H9 (cell line): ENCODE results near the gene LAMB4. TPM values are rescaled to one million over a fixed set of nuclear protein-coding genes. Genes with fewer than 3 reads are reported as not detected.

Experiments used
- DNase-seq: peaks from one replicate; pipeline ENCODE4 v3.0.0-alpha.2; 2017
- H2AFZ ChIP-seq: one replicate; pipeline ENCODE4 v1.6.1; 2013; ENCODE audit warnings: mild to moderate bottlenecking, low read length, control low read depth, moderate library complexity
- H2AK5ac ChIP-seq: 2 replicates; pipeline ENCODE4 v1.6.1; 2013; ENCODE audit warnings: low read length, control low read depth, mixed read lengths; ENCODE audit not compliant: insufficient read length
- H2BK120ac ChIP-seq: one replicate; pipeline ENCODE4 v1.6.1; 2013; ENCODE audit warnings: low read depth, mild to moderate bottlenecking, low read length, control low read depth, inconsistent platforms; ENCODE audit not compliant: poor library complexity, severe bottlenecking
- H2BK12ac ChIP-seq: 2 replicates; pipeline ENCODE4 v1.6.1; 2013; ENCODE audit warnings: low read length, control low read depth, mixed read lengths, low read depth; ENCODE audit not compliant: insufficient read length
- H2BK15ac ChIP-seq: 2 replicates; pipeline ENCODE4 v1.6.1; 2013; ENCODE audit warnings: low read depth, low read length, control low read depth
- H2BK20ac ChIP-seq: one replicate; pipeline ENCODE4 v1.6.1; 2013; ENCODE audit warnings: low read depth, mild to moderate bottlenecking, low read length, control low read depth, inconsistent platforms; ENCODE audit not compliant: poor library complexity, severe bottlenecking
- H2BK5ac ChIP-seq: 2 replicates; pipeline ENCODE4 v1.6.1; 2013; ENCODE audit warnings: low read length, control low read depth, mixed read lengths; ENCODE audit not compliant: insufficient read length
- H3K14ac ChIP-seq: 2 replicates; pipeline ENCODE4 v1.6.1; 2013; ENCODE audit warnings: low read length, control low read depth; ENCODE audit not compliant: insufficient read depth
- H3K18ac ChIP-seq: 2 replicates; pipeline ENCODE4 v1.6.1; 2013; ENCODE audit warnings: low read depth, mild to moderate bottlenecking, mixed read lengths, low read length, control low read depth; ENCODE audit not compliant: insufficient read length
- H3K23ac ChIP-seq: 2 replicates; pipeline ENCODE4 v1.6.1; 2013; ENCODE audit warnings: low read length, control low read depth, mixed read lengths, low read depth; ENCODE audit not compliant: insufficient read length
- H3K23me2 ChIP-seq: 2 replicates; pipeline ENCODE4 v1.6.1; 2013; ENCODE audit warnings: low read depth, mild to moderate bottlenecking, mixed read lengths, low read length, control low read depth; ENCODE audit not compliant: insufficient read length, poor library complexity, severe bottlenecking
- H3K27ac ChIP-seq: 2 replicates; pipeline ENCODE4 v1.5.1; 2013; ENCODE audit warnings: low read length, control low read depth, mixed read lengths, low read depth; ENCODE audit not compliant: insufficient read length
- H3K27me3 ChIP-seq: 2 replicates; pipeline ENCODE4 v1.6.1; 2013; ENCODE audit warnings: low read length, control low read depth, inconsistent platforms; ENCODE audit not compliant: insufficient read depth
- H3K4ac ChIP-seq: 2 replicates; pipeline ENCODE4 v1.6.1; 2013; ENCODE audit warnings: low read depth, mild to moderate bottlenecking, control low read depth, inconsistent platforms, low read length, moderate library complexity
- H3K4me1 ChIP-seq: 2 replicates; pipeline ENCODE4 v1.6.1; 2013; ENCODE audit warnings: low read length, control low read depth, inconsistent platforms; ENCODE audit not compliant: insufficient read depth
- H3K4me2 ChIP-seq: 2 replicates; pipeline ENCODE4 v1.6.1; 2013; ENCODE audit warnings: low read length, control low read depth, mixed read lengths; ENCODE audit not compliant: insufficient read length, insufficient read depth
- H3K56ac ChIP-seq: 2 replicates; pipeline ENCODE4 v1.6.1; 2013; ENCODE audit warnings: low read depth, mild to moderate bottlenecking, mixed read lengths, low read length, control low read depth; ENCODE audit not compliant: insufficient read length
- H3K79me1 ChIP-seq: 2 replicates; pipeline ENCODE4 v1.6.1; 2013; ENCODE audit warnings: low read depth, mild to moderate bottlenecking, moderate library complexity, low read length, control low read depth, inconsistent platforms; ENCODE audit not compliant: insufficient read depth, poor library complexity, severe bottlenecking
- H3K79me2 ChIP-seq: 2 replicates; pipeline ENCODE4 v1.6.1; 2013; ENCODE audit warnings: low read length, control low read depth, inconsistent platforms; ENCODE audit not compliant: insufficient read depth
- H3K9ac ChIP-seq: 2 replicates; pipeline ENCODE4 v1.6.1; 2013; ENCODE audit warnings: low read length, control low read depth, mixed read lengths; ENCODE audit not compliant: insufficient read length; ENCODE audit errors: extremely low read depth
- H3K9me3 ChIP-seq: one replicate; pipeline ENCODE4 v1.6.1; 2013; ENCODE audit warnings: low read depth, low read length, inconsistent platforms; ENCODE audit not compliant: control insufficient read depth
- H3T11ph ChIP-seq: one replicate; pipeline ENCODE4 v1.6.1; 2013; ENCODE audit warnings: mild to moderate bottlenecking, low read length, control low read depth, inconsistent platforms
- H4K20me1 ChIP-seq: one replicate; pipeline ENCODE4 v1.6.1; 2013; ENCODE audit not compliant: control insufficient read depth, insufficient read length, insufficient read depth
- H4K5ac ChIP-seq: 2 replicates; pipeline ENCODE4 v1.6.1; 2013; ENCODE audit warnings: low read depth, mild to moderate bottlenecking, mixed read lengths, low read length, control low read depth; ENCODE audit not compliant: insufficient read length
- H4K8ac ChIP-seq: replicated peaks from 2 replicates; pipeline ENCODE4 v1.6.1; 2013; ENCODE audit warnings: low read length, control low read depth, mixed read lengths, low read depth; ENCODE audit not compliant: insufficient read length
- H4K91ac ChIP-seq: 2 replicates; pipeline ENCODE4 v1.6.1; 2013; ENCODE audit warnings: low read depth, mild to moderate bottlenecking, moderate library complexity, mixed read lengths, low read length, control low read depth; ENCODE audit not compliant: insufficient read length
- H3K27ac Mint-ChIP-seq, 3 experiments: 2 replicates in 2 of 3; 3 replicates in 1 of 3; pipeline ENCODE4 v1.8.0; 2020 to 2021; ENCODE audit warnings: mixed read lengths in 3 of 3, mild to moderate bottlenecking in 1 of 3, moderate library complexity in 1 of 3
- H3K27me3 Mint-ChIP-seq: 2 replicates; pipeline ENCODE4 v1.8.0; 2021; ENCODE audit warnings: low read depth, mild to moderate bottlenecking, moderate library complexity, mixed read lengths
- H3K36me3 Mint-ChIP-seq, 3 experiments: 2 replicates in 2 of 3; 3 replicates in 1 of 3; pipeline ENCODE4 v1.8.0; 2020 to 2021; ENCODE audit warnings: low read depth in 3 of 3, mixed read lengths in 3 of 3; ENCODE audit not compliant: insufficient read depth in 1 of 3
- H3K4me1 Mint-ChIP-seq, 2 experiments: 2 replicates each; pipeline ENCODE4 v1.8.0; 2020; ENCODE audit warnings: mixed read lengths in 2 of 2
- H3K4me3 Mint-ChIP-seq, 2 experiments: 2 replicates in 1 of 2; 3 replicates in 1 of 2; pipeline ENCODE4 v1.8.0; 2020 to 2021; ENCODE audit warnings: mild to moderate bottlenecking in 2 of 2, mixed read lengths in 2 of 2, moderate library complexity in 1 of 2
- H3K9me3 Mint-ChIP-seq, 2 experiments: 2 replicates in 1 of 2; 3 replicates in 1 of 2; pipeline ENCODE4 v1.8.0; 2020; ENCODE audit warnings: mild to moderate bottlenecking in 2 of 2, mixed read lengths in 2 of 2, moderate library complexity in 1 of 2
- WGBS: extraction: QIAGEN DNeasy Blood & Tissue Kit; methylation state at CpG from one replicate; pipeline ENCODE4 v1.1.7; 2013; ENCODE audit warnings: missing lambda C conversion rate, low lambda C conversion rate, mixed read lengths; ENCODE audit not compliant: insufficient read length; ENCODE audit errors: extremely low coverage; 5-methylcytosine and 5-hydroxymethylcytosine counted together
- total RNA-seq: library from RNA; stranded (reverse); gene quantifications from 2 replicates; pipeline ENCODE4 v1.2.1, GENCODE V29; 2021
- TF ChIP-seq, protein P1 (sequence below): fragments of 200-600 bp; sonication (generic); conservative IDR thresholded peaks from 3 replicates; pipeline ENCODE4 v1.8.0; 2021; ENCODE audit warnings: antibody characterized with exemption, mild to moderate bottlenecking

Gene LAMB4
- total RNA-seq, 1 experiment from 2014 or later: not detected

DNA sequence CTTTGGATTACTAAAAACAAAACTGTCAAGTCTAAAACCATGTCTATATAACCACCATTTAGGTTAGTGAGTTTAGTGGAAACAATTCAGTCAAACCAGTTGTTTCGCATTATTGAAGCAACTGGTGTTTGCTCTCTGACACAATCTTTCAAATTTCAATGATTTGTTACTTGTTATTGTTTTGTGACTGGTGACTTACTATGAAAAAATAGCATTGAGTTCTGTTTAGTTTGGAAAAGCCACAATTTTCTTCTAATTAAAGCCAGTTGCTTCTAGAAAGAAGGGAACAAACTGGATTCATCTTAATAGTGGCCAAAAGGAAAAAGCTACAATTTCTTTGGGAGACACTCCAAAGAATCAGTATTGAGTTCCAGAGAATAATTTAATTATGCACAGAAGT, 30.4 kb downstream of the LAMB4 start:
- no peak overlapping the region; a peak in 1 of 7 replicates for H3K27ac Mint-ChIP-seq
- no peak overlapping the region for H2BK12ac ChIP-seq
- H4K5ac ChIP-seq: no peak overlapping the region

More for the DNA sequence above, 30.4 kb downstream of the LAMB4 start:
- Mint-ChIP-seq H3K4me3 (no peak overlapping the region), H3K27me3 (no peaks in the 10 kb centered on the region; the same call in 1 of the 2 replicates), H3K4me1 (peaks cover 3 to 10% of the 10 kb centered on the region in 2 experiments), H3K36me3 (no peaks in the 10 kb centered on the region), H3K9me3 (no peaks in the 10 kb centered on the region)
- H2BK20ac ChIP-seq: no peak overlapping the region
- H3K9me3 ChIP-seq: no peaks in the 10 kb centered on the region
- H3K79me1 ChIP-seq: no peaks in the 10 kb centered on the region
- H3K23me2 ChIP-seq: no peaks in the 10 kb centered on the region
- H3K9ac ChIP-seq: no peak overlapping the region
- WGBS: no CpG with 5 or more reads among the region's 1 CpG
- H3K14ac ChIP-seq: no peak overlapping the region
- H3K56ac ChIP-seq: no peak overlapping the region
- H3K79me2 ChIP-seq: no peaks in the 10 kb centered on the region
- no peaks in the 10 kb centered on the region for H3K4me1 ChIP-seq
- H4K91ac ChIP-seq: no peak overlapping the region
- no peak for DNase-seq
- H3K4ac ChIP-seq: no peak overlapping the region
- H2AFZ ChIP-seq: no peak overlapping the region
- no peak overlapping the region for H2AK5ac ChIP-seq
- H3K4me2 ChIP-seq: no peak overlapping the region
- no peak overlapping the region for H3K27ac ChIP-seq
- no peak overlapping the region for H2BK5ac ChIP-seq
- TF ChIP-seq, protein P1, sequence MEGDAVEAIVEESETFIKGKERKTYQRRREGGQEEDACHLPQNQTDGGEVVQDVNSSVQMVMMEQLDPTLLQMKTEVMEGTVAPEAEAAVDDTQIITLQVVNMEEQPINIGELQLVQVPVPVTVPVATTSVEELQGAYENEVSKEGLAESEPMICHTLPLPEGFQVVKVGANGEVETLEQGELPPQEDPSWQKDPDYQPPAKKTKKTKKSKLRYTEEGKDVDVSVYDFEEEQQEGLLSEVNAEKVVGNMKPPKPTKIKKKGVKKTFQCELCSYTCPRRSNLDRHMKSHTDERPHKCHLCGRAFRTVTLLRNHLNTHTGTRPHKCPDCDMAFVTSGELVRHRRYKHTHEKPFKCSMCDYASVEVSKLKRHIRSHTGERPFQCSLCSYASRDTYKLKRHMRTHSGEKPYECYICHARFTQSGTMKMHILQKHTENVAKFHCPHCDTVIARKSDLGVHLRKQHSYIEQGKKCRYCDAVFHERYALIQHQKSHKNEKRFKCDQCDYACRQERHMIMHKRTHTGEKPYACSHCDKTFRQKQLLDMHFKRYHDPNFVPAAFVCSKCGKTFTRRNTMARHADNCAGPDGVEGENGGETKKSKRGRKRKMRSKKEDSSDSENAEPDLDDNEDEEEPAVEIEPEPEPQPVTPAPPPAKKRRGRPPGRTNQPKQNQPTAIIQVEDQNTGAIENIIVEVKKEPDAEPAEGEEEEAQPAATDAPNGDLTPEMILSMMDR: no peak
- no peak overlapping the region for H3T11ph ChIP-seq
- H3K18ac ChIP-seq: no peak overlapping the region
- no peak overlapping the region for H3K23ac ChIP-seq
- H2BK120ac ChIP-seq: no peak overlapping the region
- no peaks in the 10 kb centered on the region for H4K20me1 ChIP-seq
- no peak overlapping the region for H2BK15ac ChIP-seq
- H4K8ac ChIP-seq: no peak overlapping the region
- H3K27me3 ChIP-seq: no peaks in the 10 kb centered on the region
